ENCODE results near the gene TEKT2.

TEKT2 gene

DNA sequence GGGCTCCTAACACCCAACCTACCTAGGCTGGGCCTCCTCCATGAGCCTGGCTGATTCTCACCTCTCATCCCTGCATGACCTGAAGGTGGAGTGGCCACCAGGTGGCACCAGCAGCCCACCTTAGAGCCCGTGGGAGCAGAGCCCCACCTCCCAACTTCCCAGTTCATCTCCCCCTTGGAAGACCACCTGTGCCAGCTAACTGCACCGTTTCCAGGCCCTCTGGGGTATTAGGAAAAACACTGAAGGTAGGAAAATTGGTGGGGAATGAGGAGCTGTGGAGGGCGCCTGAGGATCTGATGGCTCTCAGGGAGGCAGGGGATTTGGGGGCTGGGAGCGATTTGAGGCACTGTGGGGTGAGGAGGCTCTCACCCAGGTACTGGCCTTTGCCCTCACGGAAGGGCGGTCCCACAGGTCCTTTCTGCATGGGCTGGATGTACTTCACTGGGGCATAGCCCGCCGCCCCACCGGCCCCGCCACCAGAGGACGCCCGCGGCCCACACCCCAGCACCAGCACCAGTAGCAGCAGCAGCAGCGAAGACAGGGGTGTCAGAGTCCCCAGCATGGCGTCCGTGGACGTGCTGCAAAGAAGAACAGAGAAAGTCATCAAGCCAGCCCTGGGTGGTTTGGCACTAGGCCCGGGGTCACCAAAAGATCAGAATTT is 15.9 kb downstream of the TEKT2 start:
- Histone ChIP-seq H3K27ac (ENCODE audit: low read depth, low read length) (no peak overlapping the region), H3K4me3 (ENCODE audit: low read length) (no peak overlapping the region), H3F3A (ENCODE audit: control insufficient read depth, insufficient read depth) (peaks cover 11% of the 10 kb centered on the region), H3K4me2 (ENCODE audit: low read length) (peak overlapping the region; percentile 42), H3K9me2 (replicated peaks; ENCODE audit: control insufficient read depth, low read length) (no peaks in the 10 kb centered on the region), H3K79me2 (ENCODE audit: control insufficient read depth, low read length) (no peaks in the 10 kb centered on the region), H3K36me3 (ENCODE audit: control insufficient read depth, low read length) (peaks cover 16% of the 10 kb centered on the region), H3K27me3 (ENCODE audit: control insufficient read depth, low read length) (no peaks in the 10 kb centered on the region), H3K4me1 (ENCODE audit: control insufficient read depth, low read length) (peaks cover 4% of the 10 kb centered on the region), H3K9me3 (ENCODE audit: control insufficient read depth, insufficient read depth, low read length) (no peaks in the 10 kb centered on the region), H4K20me1 (ENCODE audit: control insufficient read depth, insufficient read depth, low read depth, low read length) (no peaks in the 10 kb centered on the region)
- TF ChIP-seq EZH2phosphoT487 (IDR thresholded peaks at IDR 0.05; ENCODE audit: borderline replicate concordance, low read length) = no peak
- TF ChIP-seq, protein P1, sequence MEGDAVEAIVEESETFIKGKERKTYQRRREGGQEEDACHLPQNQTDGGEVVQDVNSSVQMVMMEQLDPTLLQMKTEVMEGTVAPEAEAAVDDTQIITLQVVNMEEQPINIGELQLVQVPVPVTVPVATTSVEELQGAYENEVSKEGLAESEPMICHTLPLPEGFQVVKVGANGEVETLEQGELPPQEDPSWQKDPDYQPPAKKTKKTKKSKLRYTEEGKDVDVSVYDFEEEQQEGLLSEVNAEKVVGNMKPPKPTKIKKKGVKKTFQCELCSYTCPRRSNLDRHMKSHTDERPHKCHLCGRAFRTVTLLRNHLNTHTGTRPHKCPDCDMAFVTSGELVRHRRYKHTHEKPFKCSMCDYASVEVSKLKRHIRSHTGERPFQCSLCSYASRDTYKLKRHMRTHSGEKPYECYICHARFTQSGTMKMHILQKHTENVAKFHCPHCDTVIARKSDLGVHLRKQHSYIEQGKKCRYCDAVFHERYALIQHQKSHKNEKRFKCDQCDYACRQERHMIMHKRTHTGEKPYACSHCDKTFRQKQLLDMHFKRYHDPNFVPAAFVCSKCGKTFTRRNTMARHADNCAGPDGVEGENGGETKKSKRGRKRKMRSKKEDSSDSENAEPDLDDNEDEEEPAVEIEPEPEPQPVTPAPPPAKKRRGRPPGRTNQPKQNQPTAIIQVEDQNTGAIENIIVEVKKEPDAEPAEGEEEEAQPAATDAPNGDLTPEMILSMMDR (IDR thresholded peaks at IDR 0.05; ENCODE audit: low read depth, low read length, poor library complexity, severe bottlenecking) = peak; percentile 89

DNA sequence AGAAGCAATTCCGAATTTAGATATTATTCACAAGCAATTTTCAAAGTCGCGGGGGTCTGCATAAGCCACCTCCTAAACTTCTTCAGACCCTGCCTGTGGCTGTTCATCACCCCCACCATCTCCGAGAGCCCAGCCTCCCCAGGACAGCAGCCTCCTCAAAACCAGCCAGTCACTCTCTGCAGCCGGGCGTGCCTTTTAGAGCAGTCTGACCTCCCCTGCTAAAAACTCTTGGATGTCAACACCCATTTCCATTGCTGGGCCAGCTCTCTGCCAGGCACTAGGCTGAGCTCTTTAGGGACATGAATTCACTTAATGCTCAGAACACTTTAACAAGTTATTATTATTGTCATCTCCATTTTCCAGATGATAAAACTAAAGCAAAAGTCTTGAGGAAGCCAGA is 16.5 kb downstream of the TEKT2 start:
- TF ChIP-seq, protein P1 (IDR thresholded peaks at IDR 0.05; ENCODE audit: low read depth, low read length, poor library complexity, severe bottlenecking) = no peak
- TF ChIP-seq EZH2phosphoT487 (IDR thresholded peaks at IDR 0.05; ENCODE audit: borderline replicate concordance, low read length) = no peak
- Histone ChIP-seq H3K4me2 (ENCODE audit: low read length) (no peak overlapping the region), H3F3A (ENCODE audit: control insufficient read depth, insufficient read depth) (peaks cover 8% of the 10 kb centered on the region), H3K36me3 (ENCODE audit: control insufficient read depth, low read length) (peaks cover 10% of the 10 kb centered on the region), H3K79me2 (ENCODE audit: control insufficient read depth, low read length) (no peaks in the 10 kb centered on the region), H3K27ac (ENCODE audit: low read depth, low read length) (no peak overlapping the region), H3K9me3 (ENCODE audit: control insufficient read depth, insufficient read depth, low read length) (no peaks in the 10 kb centered on the region), H4K20me1 (ENCODE audit: control insufficient read depth, insufficient read depth, low read depth, low read length) (no peaks in the 10 kb centered on the region), H3K27me3 (ENCODE audit: control insufficient read depth, low read length) (no peaks in the 10 kb centered on the region), H3K4me1 (ENCODE audit: control insufficient read depth, low read length) (peaks cover 4% of the 10 kb centered on the region), H3K4me3 (ENCODE audit: low read length) (no peak overlapping the region), H3K9me2 (replicated peaks; ENCODE audit: control insufficient read depth, low read length) (no peaks in the 10 kb centered on the region)

DNA sequence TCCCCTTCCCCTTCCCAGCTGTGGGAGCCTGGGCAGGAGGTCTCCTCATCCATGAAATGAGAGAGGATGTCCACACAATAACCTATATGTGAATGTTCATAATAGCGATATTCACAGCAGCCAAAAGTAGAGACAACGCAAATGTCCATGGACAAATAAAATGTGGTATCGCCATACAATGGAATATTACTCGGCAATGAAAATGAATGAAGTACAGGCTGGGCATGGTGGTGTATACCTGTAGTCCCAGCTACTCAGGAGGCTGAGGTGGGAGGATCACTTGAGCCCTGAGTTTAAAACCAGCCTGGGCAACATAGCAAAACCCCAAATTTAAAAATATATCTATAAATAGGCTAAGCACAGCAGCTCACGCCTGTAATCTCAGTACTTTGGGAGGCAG is 17.7 kb downstream of the TEKT2 start:
- Histone ChIP-seq H3K36me3 (ENCODE audit: control insufficient read depth, low read length) (no peaks in the 10 kb centered on the region; the same call in 1 of the 2 replicates), H3K79me2 (ENCODE audit: control insufficient read depth, low read length) (no peaks in the 10 kb centered on the region), H4K20me1 (ENCODE audit: control insufficient read depth, insufficient read depth, low read depth, low read length) (no peaks in the 10 kb centered on the region), H3K9me2 (replicated peaks; ENCODE audit: control insufficient read depth, low read length) (no peaks in the 10 kb centered on the region), H3K27ac (ENCODE audit: low read depth, low read length) (no peak overlapping the region), H3F3A (ENCODE audit: control insufficient read depth, insufficient read depth) (peaks cover 2% of the 10 kb centered on the region; the same call in 1 of the 2 replicates), H3K4me3 (ENCODE audit: low read length) (no peak overlapping the region), H3K27me3 (ENCODE audit: control insufficient read depth, low read length) (no peaks in the 10 kb centered on the region), H3K4me2 (ENCODE audit: low read length) (no peak overlapping the region), H3K9me3 (ENCODE audit: control insufficient read depth, insufficient read depth, low read length) (no peaks in the 10 kb centered on the region), H3K4me1 (ENCODE audit: control insufficient read depth, low read length) (peaks cover 4% of the 10 kb centered on the region)
- TF ChIP-seq, protein P1 (IDR thresholded peaks at IDR 0.05; ENCODE audit: low read depth, low read length, poor library complexity, severe bottlenecking) = no peak
- no peak for TF ChIP-seq EZH2phosphoT487 (IDR thresholded peaks at IDR 0.05; ENCODE audit: borderline replicate concordance, low read length)
